SK-N-SH (cell line): ENCODE results near the gene RBMS3. TPM values are rescaled to one million over a fixed set of nuclear protein-coding genes. Genes with fewer than 3 reads are reported as not detected.

Source experiments
- CTCF ChIA-PET: fragments of 300-600, 350-600 bp; formaldehyde crosslinking; extraction: SDS; loops from one replicate; lab custom pipeline; 2021; lab: Yijun Ruan, JAX
- POLR2A ChIA-PET: fragments of 350-600 bp; sonication (Branson Sonifier 250); formaldehyde crosslinking; extraction: SDS; loops from one replicate; lab custom pipeline; 2020; ENCODE audit warnings: antibody characterized with exemption, inconsistent platforms; lab: Yijun Ruan, JAX
- DNase-seq: peaks from one replicate; pipeline ENCODE4 v3.0.0; 2012
- H2AFZ ChIP-seq: fragments of 200-600 bp; sonication (generic); 2 replicates; pipeline ENCODE4 v1.8.1; 2016; ENCODE audit warnings: antibody characterized with exemption, mild to moderate bottlenecking, low read depth
- H3F3A ChIP-seq: fragments of 200-600 bp; sonication (generic); replicated peaks from 2 replicates; pipeline ENCODE3; 2016; ENCODE audit warnings: antibody characterized with exemption, mild to moderate bottlenecking; ENCODE audit not compliant: insufficient read depth
- H3K27ac ChIP-seq, 2 experiments: fragments of 200-500 bp in 1 of 2; fragments of 200-600 bp in 1 of 2; sonication (Bioruptor generic) in 1 of 2; sonication (generic), shearing (Covaris generic) in 1 of 2; 2 replicates each; pipeline versions ENCODE4 v1.5.1 to v1.6.1; 2014 to 2016; ENCODE audit warnings: low read depth in 2 of 2, inconsistent platforms in 1 of 2, low read length in 1 of 2, mild to moderate bottlenecking in 1 of 2, mixed read lengths in 1 of 2
- H3K27me3 ChIP-seq: fragments of 200-600 bp; sonication (generic), shearing (Covaris generic); 2 replicates; pipeline ENCODE4 v1.6.1; 2016; ENCODE audit warnings: mixed run types; ENCODE audit not compliant: insufficient read depth
- H3K36me3 ChIP-seq, 2 experiments: fragments of 200-500 bp in 1 of 2; fragments of 200-600 bp in 1 of 2; sonication (Bioruptor generic) in 1 of 2; sonication (generic) in 1 of 2; replicated peaks in 1 of 2; 2 replicates each; pipeline versions ENCODE3 to v1.5.1; 2014 to 2016; ENCODE audit warnings: low read length in 1 of 2, mild to moderate bottlenecking in 1 of 2; ENCODE audit not compliant: insufficient read depth in 2 of 2, control insufficient read depth in 1 of 2
- H3K4me1 ChIP-seq, 2 experiments: fragments of 200-500 bp in 1 of 2; fragments of 200-600 bp in 1 of 2; sonication (Bioruptor generic) in 1 of 2; sonication (generic), shearing (Covaris generic) in 1 of 2; 2 replicates each; pipeline versions ENCODE4 v1.5.1 to v1.6.1; 2014 to 2016; ENCODE audit warnings: low read depth in 1 of 2, low read length in 1 of 2, mixed run types in 1 of 2; ENCODE audit not compliant: insufficient read depth in 2 of 2, control insufficient read depth in 1 of 2
- H3K4me2 ChIP-seq: fragments of 200-600 bp; sonication (generic), shearing (Covaris generic); 2 replicates; pipeline ENCODE4 v1.6.1; 2017; ENCODE audit warnings: mixed run types
- H3K4me3 ChIP-seq, 2 experiments: fragments of 200-500 bp in 1 of 2; fragments of 200-600 bp in 1 of 2; sonication (Bioruptor generic) in 1 of 2; sonication (generic), shearing (Covaris generic) in 1 of 2; 2 replicates each; pipeline versions ENCODE4 v1.5.1 to v1.8.1; 2014 to 2016; ENCODE audit warnings: low read depth in 2 of 2, inconsistent platforms in 1 of 2, low read length in 1 of 2, mild to moderate bottlenecking in 1 of 2, mixed read lengths in 1 of 2, moderate library complexity in 1 of 2
- H3K79me2 ChIP-seq: fragments of 200-600 bp; sonication (generic); 2 replicates; pipeline ENCODE4 v1.8.1; 2017; ENCODE audit warnings: mild to moderate bottlenecking; ENCODE audit not compliant: insufficient read depth
- H3K9ac ChIP-seq: fragments of 200-600 bp; sonication (generic); 2 replicates; pipeline ENCODE4 v1.6.1; 2017; ENCODE audit warnings: mixed run types
- H3K9me2 ChIP-seq: fragments of 200-600 bp; sonication (generic); 2 replicates; pipeline ENCODE4 v1.6.1; 2017; ENCODE audit warnings: mixed run types
- H3K9me3 ChIP-seq: fragments of 200-600 bp; sonication (generic); 2 replicates; pipeline ENCODE4 v1.6.1; 2017; ENCODE audit warnings: mixed run types, mild to moderate bottlenecking, moderate library complexity
- H4K20me1 ChIP-seq: fragments of 200-600 bp; sonication (generic); 2 replicates; pipeline ENCODE4 v1.6.1; 2017; ENCODE audit warnings: mild to moderate bottlenecking, mixed run types; ENCODE audit not compliant: insufficient read depth
- EP300 ChIP-seq, 2 experiments: IDR thresholded peaks; 2 replicates each; pipeline versions ENCODE4 v1.4.0 to v1.6.1; 2012; ENCODE audit warnings: borderline replicate concordance in 1 of 2, low read depth in 1 of 2, low read length in 1 of 2
- EZH2phosphoT487 ChIP-seq: fragments of 200-600 bp; sonication (generic); IDR thresholded peaks from 2 replicates; pipeline ENCODE4 v1.6.1; 2017; ENCODE audit warnings: low read depth, mixed run types, mild to moderate bottlenecking, antibody characterized with exemption, moderate library complexity, borderline replicate concordance
- FOSL2 ChIP-seq: IDR thresholded peaks from 2 replicates; pipeline ENCODE4 v1.4.0; 2012; ENCODE audit warnings: low read depth, mild to moderate bottlenecking, moderate library complexity, borderline replicate concordance
- FOXJ3 ChIP-seq: sonication (generic); formaldehyde crosslinking; IDR thresholded peaks from 2 replicates; pipeline ENCODE4 v1.5.1; 2020; ENCODE audit warnings: mild to moderate bottlenecking, missing genetic modification reagents
- GABPA ChIP-seq: IDR thresholded peaks from 2 replicates; pipeline ENCODE4 v1.4.0; 2012; ENCODE audit warnings: low read depth, mild to moderate bottlenecking
- MEF2A ChIP-seq: IDR thresholded peaks from 2 replicates; pipeline ENCODE4 v1.4.0; 2012; ENCODE audit warnings: low read depth, borderline replicate concordance
- MXI1 ChIP-seq: IDR thresholded peaks from 2 replicates; pipeline ENCODE4 v1.6.1; 2012; ENCODE audit warnings: mild to moderate bottlenecking, low read depth, low read length, improper control_type of control experiment
- NRF1 ChIP-seq: IDR thresholded peaks from 2 replicates; pipeline ENCODE4 v1.6.1; 2012; ENCODE audit warnings: low read depth, mild to moderate bottlenecking, low read length
- RXRA ChIP-seq: IDR thresholded peaks from 2 replicates; pipeline ENCODE4 v1.4.0; 2012; ENCODE audit warnings: low read depth, mild to moderate bottlenecking, borderline replicate concordance
- SMC3 ChIP-seq: IDR thresholded peaks from 2 replicates; pipeline ENCODE4 v1.6.1; 2012; ENCODE audit warnings: low read depth, low read length, improper control_type of control experiment
- TCF12 ChIP-seq: IDR thresholded peaks from 2 replicates; pipeline ENCODE4 v1.4.0; 2012
- TEAD4 ChIP-seq: IDR thresholded peaks from 2 replicates; pipeline ENCODE4 v1.4.0; 2012; ENCODE audit warnings: mild to moderate bottlenecking, borderline replicate concordance; ENCODE audit not compliant: insufficient read depth
- polyA plus RNA-seq, 3 experiments: library from polyadenylated mRNA; depleted of rRNA; stranded (reverse); fragments of >200 nt; gene quantifications; 2 replicates each; pipeline ENCODE4 v1.2.3, GENCODE V29; 2012
- TF ChIP-seq, protein P1 (sequence below): IDR thresholded peaks from 2 replicates; pipeline ENCODE4 v1.4.0; 2012; ENCODE audit warnings: low read depth, borderline replicate concordance
- TF ChIP-seq, protein P2 (sequence below): fragments of 150-350 bp; IDR thresholded peaks from 2 replicates; pipeline ENCODE4 v1.6.1; 2017; ENCODE audit warnings: antibody characterized with exemption, low read length, low read depth, borderline replicate concordance
- TF ChIP-seq, protein P3 (sequence below): IDR thresholded peaks from 2 replicates; pipeline ENCODE4; 2012

The RBMS3 gene
- polyA plus RNA-seq, 1 of the 3 experiments (the other 2 are of a cell fraction): 8.2 TPM

DNA sequence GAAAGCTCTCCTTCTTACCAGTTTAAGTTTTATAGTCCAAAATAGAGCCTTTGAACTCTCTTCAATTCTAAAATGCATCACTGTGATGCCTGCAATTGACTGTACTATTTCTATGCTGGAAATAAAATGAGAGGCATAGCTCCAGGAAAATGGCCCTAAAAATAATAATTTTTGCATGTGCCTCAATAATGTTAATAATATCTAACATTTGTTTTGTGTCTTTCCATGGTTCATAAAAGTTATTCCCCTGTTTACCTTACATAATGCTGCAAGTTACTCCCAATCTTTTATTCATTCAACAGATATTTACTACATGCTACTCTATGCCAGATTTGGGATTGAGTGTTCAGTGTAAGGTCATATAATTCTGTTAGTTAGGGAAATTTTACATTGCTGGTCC, 574.0 kb downstream of the RBMS3 start:
- Histone ChIP-seq H3F3A (no peaks in the 10 kb centered on the region), H3K27ac (no peak overlapping the region), H3K4me3 (no peak overlapping the region), H3K9me3 (no peaks in the 10 kb centered on the region), H3K4me2 (no peak overlapping the region), H3K36me3 (peaks cover 0 to 11% of the 10 kb centered on the region in 2 experiments), H4K20me1 (no peaks in the 10 kb centered on the region), H3K9ac (no peak overlapping the region), H3K27me3 (no peaks in the 10 kb centered on the region), H3K9me2 (no peaks in the 10 kb centered on the region), H3K4me1 (no peaks in the 10 kb centered on the region), H2AFZ (no peak overlapping the region), H3K79me2 (no peaks in the 10 kb centered on the region)
- POLR2A ChIA-PET: no interaction called here
- no peak for DNase-seq
- CTCF ChIA-PET: no interaction called here
- TF ChIP-seq FOSL2 (no peak), RXRA (no peak), MEF2A (no peak), FOXJ3 (CRISPR knock-in tag) (no peak), TEAD4 (no peak), GABPA (no peak), TCF12 (no peak), EZH2phosphoT487 (no peak), MXI1 (no peak), NRF1 (no peak), EP300 (IDR thresholded peaks at IDR 0.05; ENCODE audit: borderline replicate concordance in 1 of 2, low read depth in 1 of 2, low read length in 1 of 2) (no peak), SMC3 (no peak)
- TF ChIP-seq, protein P1, sequence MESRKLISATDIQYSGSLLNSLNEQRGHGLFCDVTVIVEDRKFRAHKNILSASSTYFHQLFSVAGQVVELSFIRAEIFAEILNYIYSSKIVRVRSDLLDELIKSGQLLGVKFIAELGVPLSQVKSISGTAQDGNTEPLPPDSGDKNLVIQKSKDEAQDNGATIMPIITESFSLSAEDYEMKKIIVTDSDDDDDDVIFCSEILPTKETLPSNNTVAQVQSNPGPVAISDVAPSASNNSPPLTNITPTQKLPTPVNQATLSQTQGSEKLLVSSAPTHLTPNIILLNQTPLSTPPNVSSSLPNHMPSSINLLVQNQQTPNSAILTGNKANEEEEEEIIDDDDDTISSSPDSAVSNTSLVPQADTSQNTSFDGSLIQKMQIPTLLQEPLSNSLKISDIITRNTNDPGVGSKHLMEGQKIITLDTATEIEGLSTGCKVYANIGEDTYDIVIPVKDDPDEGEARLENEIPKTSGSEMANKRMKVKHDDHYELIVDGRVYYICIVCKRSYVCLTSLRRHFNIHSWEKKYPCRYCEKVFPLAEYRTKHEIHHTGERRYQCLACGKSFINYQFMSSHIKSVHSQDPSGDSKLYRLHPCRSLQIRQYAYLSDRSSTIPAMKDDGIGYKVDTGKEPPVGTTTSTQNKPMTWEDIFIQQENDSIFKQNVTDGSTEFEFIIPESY: no peak
- TF ChIP-seq, protein P2, sequence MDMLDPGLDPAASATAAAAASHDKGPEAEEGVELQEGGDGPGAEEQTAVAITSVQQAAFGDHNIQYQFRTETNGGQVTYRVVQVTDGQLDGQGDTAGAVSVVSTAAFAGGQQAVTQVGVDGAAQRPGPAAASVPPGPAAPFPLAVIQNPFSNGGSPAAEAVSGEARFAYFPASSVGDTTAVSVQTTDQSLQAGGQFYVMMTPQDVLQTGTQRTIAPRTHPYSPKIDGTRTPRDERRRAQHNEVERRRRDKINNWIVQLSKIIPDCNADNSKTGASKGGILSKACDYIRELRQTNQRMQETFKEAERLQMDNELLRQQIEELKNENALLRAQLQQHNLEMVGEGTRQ: no peak
- TF ChIP-seq, protein P3, sequence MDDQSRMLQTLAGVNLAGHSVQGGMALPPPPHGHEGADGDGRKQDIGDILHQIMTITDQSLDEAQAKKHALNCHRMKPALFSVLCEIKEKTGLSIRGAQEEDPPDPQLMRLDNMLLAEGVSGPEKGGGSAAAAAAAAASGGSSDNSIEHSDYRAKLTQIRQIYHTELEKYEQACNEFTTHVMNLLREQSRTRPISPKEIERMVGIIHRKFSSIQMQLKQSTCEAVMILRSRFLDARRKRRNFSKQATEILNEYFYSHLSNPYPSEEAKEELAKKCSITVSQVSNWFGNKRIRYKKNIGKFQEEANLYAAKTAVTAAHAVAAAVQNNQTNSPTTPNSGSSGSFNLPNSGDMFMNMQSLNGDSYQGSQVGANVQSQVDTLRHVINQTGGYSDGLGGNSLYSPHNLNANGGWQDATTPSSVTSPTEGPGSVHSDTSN: no peak
